NB4 (cell line): ENCODE results near the gene IDUA.

ENCODE experiments used
- DNase-seq: peaks from one replicate; pipeline ENCODE4 v3.0.0; 2010; ENCODE audit warnings: low read depth
- H3K4me3 ChIP-seq: one replicate; pipeline ENCODE4 v1.5.1; 2011; ENCODE audit warnings: mild to moderate bottlenecking, low read depth, low read length, moderate library complexity
- MYC ChIP-seq: IDR thresholded peaks from 2 replicates; pipeline ENCODE4 v1.6.1; 2011; ENCODE audit warnings: low read depth, low read length
- POLR2A ChIP-seq: IDR thresholded peaks from 2 replicates; pipeline ENCODE4 v1.6.1; 2011; ENCODE audit warnings: mild to moderate bottlenecking; ENCODE audit not compliant: insufficient read length; ENCODE audit errors: extremely low read depth
- TF ChIP-seq, protein P1 (sequence below): IDR thresholded peaks from 2 replicates; pipeline ENCODE4 v1.6.1; 2011; ENCODE audit warnings: low read depth, low read length
- TF ChIP-seq, protein P2 (sequence below): IDR thresholded peaks from one replicate; pipeline ENCODE4 v1.5.1; 2012; ENCODE audit warnings: low read depth, low read length

IDUA gene

DNA sequence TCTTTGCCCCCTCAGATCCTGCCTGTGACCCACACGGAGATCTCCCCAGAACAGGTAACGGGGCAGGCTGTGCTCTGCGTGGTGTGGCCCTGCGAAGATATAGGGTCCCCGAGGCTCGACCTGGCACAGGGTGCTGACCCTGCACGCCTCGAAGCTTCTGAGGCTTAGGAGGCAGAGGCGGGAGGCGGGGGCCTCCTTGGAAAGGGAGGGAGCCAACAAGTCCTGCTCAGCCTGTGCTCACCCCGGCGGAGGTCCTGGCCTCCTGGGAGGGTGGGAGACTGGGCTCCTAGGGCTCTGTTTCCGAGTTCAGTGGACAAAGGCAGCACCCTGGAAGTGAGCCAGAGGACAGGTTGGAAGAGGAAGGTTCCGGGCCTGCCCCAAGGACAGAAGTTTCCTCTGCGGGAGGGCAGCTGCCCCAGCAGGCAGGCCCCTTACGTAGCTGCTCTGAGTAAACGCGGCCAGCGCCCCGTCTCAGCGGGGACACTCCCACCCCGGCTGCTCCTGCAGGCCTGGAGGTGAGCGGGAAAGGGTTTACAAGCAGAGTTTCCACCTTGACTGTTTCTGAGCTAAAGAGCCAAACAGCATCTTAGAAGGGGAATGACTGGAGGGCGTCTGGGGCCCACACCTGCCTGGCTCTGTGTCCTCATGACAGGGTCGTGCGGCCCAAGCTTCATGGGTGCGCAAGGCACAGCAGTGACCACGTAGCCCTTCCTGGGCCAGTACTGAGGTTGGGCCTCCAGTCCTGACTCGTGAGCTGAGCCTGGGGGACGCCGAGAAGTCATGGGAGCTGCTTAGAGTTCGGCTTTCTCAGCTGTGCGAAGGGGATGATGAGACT lies 38.5 kb upstream of the IDUA start:
- TF ChIP-seq, protein P1, sequence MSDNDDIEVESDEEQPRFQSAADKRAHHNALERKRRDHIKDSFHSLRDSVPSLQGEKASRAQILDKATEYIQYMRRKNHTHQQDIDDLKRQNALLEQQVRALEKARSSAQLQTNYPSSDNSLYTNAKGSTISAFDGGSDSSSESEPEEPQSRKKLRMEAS = no peak
- TF ChIP-seq MYC = no peak
- TF ChIP-seq, protein P2, sequence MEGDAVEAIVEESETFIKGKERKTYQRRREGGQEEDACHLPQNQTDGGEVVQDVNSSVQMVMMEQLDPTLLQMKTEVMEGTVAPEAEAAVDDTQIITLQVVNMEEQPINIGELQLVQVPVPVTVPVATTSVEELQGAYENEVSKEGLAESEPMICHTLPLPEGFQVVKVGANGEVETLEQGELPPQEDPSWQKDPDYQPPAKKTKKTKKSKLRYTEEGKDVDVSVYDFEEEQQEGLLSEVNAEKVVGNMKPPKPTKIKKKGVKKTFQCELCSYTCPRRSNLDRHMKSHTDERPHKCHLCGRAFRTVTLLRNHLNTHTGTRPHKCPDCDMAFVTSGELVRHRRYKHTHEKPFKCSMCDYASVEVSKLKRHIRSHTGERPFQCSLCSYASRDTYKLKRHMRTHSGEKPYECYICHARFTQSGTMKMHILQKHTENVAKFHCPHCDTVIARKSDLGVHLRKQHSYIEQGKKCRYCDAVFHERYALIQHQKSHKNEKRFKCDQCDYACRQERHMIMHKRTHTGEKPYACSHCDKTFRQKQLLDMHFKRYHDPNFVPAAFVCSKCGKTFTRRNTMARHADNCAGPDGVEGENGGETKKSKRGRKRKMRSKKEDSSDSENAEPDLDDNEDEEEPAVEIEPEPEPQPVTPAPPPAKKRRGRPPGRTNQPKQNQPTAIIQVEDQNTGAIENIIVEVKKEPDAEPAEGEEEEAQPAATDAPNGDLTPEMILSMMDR = no peak
- TF ChIP-seq POLR2A = no peak
- no peak overlapping the region for H3K4me3 ChIP-seq
- no peak for DNase-seq

DNA sequence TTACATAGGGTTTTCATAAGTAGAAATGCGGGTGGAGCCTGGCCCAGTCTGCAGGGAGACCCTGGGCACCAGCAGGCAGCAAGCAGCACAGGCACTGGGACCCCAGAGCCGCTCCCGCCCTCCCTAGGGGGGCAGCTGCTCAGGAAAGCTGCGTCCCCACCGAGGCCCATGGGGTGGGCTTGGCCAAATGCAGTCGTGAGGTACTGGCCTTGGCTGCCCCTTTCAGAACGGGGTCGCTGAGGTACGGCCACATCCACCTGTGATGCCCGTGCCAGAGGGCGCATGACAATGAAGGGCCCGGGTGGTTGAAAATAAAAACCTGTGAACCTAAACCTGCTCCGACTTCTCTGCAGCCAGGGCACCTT lies 37.9 kb upstream of the IDUA start:
- H3K4me3 ChIP-seq = no peak overlapping the region
- TF ChIP-seq, protein P2 = no peak
- TF ChIP-seq MYC (no peak), POLR2A (no peak)
- TF ChIP-seq, protein P1 = no peak
- no peak for DNase-seq

DNA sequence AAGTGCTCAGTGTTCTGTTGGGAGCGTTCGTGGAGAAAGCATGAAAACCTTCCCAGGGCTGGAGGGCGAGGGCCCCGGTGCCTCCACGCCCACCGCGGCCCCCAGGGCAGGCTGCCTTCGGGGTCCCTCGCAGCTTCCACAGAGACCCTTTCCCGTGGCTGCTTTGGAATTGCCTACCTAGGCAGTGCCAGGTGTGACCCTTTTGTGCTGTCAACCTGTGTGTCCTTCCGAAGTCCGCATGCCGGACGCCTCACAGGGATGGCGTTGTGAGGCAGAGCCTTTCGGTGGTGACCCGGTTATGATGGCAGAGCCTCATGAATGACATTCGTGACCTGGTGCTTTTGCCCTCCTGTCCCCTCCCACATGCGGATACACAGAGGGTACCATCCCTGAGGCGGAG lies 37.2 kb upstream of the IDUA start:
- no peak for TF ChIP-seq MYC
- TF ChIP-seq, protein P2 = no peak
- no peak for TF ChIP-seq POLR2A
- TF ChIP-seq, protein P1 = no peak
- no peak for DNase-seq

DNA sequence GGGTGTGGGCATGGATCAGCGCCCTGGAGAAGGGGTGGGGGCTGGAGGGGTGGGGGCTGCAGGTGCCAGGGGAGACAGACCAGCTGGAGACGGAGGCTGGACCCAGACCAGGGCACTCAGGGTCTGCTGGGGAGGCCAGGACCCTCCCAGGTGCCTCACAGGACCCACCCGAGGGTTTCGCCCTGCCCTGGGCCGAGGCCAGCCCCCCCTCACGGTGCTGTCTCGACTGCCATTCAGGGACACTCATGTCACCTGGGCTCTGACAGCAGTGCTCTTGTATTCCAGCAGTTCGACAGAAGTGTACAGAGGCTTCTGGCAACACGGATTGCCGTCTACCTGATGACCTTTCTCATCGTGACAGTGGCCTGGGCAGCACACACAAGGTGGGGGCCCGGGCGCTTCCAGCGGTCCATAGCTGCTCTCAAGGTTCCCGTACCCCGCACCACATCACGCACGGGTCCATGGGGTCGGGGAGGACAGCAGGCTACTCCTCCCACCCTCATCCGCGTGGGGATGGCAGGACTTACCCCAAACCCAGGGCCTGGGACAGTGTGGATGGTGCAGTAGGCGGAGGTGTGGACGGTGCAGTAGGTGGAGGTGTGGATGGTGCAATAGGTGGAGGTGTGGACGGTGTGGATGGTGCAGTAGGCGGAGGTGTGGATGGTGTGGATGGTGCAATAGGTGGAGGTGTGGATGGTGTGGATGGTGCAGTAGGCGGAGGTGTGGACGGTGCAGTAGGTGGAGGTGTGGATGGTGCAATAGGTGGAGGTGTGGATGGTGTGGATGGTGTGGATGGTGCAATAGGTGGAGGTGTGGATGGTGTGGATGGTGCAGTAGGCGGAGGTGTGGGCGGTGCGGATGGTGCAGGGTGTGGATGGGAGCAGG lies 36.5 kb upstream of the IDUA start:
- H3K4me3 ChIP-seq = no peak overlapping the region
- no peak for DNase-seq
- TF ChIP-seq, protein P1 = no peak
- TF ChIP-seq, protein P2 = no peak
- TF ChIP-seq MYC (no peak), POLR2A (no peak)

More for the DNA sequence above, 37.2 kb upstream of the IDUA start:
- H3K4me3 ChIP-seq = no peak overlapping the region

DNA sequence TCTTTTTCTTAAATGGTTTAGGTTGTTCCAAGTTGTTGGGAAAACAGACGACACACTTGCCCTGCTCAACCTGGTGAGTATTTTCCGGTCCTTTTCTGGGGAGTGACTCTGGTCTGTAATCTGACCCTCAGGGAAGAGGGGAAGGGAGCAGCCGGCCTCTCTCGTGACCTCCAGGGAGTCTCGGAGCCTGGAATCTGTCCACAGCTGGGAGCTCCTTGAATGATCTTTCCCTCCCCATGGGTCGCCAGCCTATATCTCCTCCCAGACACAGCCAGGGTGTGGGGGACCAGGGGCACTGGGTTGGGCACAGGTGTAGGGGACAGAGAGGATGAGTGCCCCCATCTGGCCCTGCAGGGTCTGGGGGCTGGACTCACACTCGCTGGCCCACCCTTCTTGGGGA lies 35.7 kb upstream of the IDUA start:
- DNase-seq = no peak
- no peak overlapping the region for H3K4me3 ChIP-seq
- TF ChIP-seq, protein P1 = no peak
- TF ChIP-seq MYC = no peak
- no peak for TF ChIP-seq POLR2A
- TF ChIP-seq, protein P2 = no peak
